RWPE2 (cell line): ENCODE results near the gene MAP3K7CL.

Experiments used
- ATAC-seq: fragments of 200-7000 bp; cut with Tn5 transposase; 3 replicates; pipeline ENCODE4 v1.9.1; 2021; ENCODE audit warnings: low read depth
- DNase-seq: peaks from one replicate; pipeline ENCODE4 v3.0.0-alpha.2; 2020; ENCODE audit warnings: low spot score
- H3K27ac ChIP-seq: fragments of 450-650 bp; 2 replicates; pipeline ENCODE4 v1.5.1; 2017; ENCODE audit warnings: mild to moderate bottlenecking; ENCODE audit not compliant: poor library complexity, severe bottlenecking
- H3K27me3 ChIP-seq: fragments of 250-450 bp; sonication (Bioruptor Pico); 2 replicates; pipeline ENCODE4 v1.5.1; 2021; ENCODE audit warnings: mild to moderate bottlenecking, moderate library complexity; ENCODE audit not compliant: insufficient read depth, poor library complexity, severe bottlenecking
- H3K36me3 ChIP-seq: fragments of 250-450 bp; sonication (Bioruptor Pico); 2 replicates; pipeline ENCODE4 v1.5.1; 2020; ENCODE audit warnings: low read depth, mild to moderate bottlenecking, moderate library complexity
- H3K4me1 ChIP-seq: fragments of 250-450 bp; sonication (Bioruptor Pico); 2 replicates; pipeline ENCODE4 v1.5.1; 2021; ENCODE audit warnings: mild to moderate bottlenecking, moderate library complexity; ENCODE audit not compliant: insufficient read depth, poor library complexity, severe bottlenecking
- H3K4me3 ChIP-seq: fragments of 250-450 bp; sonication (Bioruptor Pico); 2 replicates; pipeline ENCODE4 v1.5.1; 2021; ENCODE audit warnings: mild to moderate bottlenecking, moderate library complexity; ENCODE audit not compliant: severe bottlenecking
- H3K9me3 ChIP-seq: fragments of 250-450 bp; sonication (Bioruptor Pico); 2 replicates; pipeline ENCODE4 v1.5.1; 2021; ENCODE audit warnings: mild to moderate bottlenecking, moderate library complexity; ENCODE audit not compliant: severe bottlenecking
- CTCF ChIP-seq: fragments of 450-650 bp; IDR thresholded peaks from one replicate; pipeline ENCODE4 v1.5.1; 2017; ENCODE audit warnings: mild to moderate bottlenecking, moderate library complexity; ENCODE audit not compliant: poor library complexity, severe bottlenecking

MAP3K7CL gene

GRCh38 chr21:29125979-29126378 is 4.5 kb upstream of the MAP3K7CL start:
- TF ChIP-seq CTCF = no peak
- Histone ChIP-seq H3K4me1 (peaks cover 3% of the 10 kb centered on the region), H3K4me3 (no peak overlapping the region), H3K27me3 (no peaks in the 10 kb centered on the region), H3K27ac (no peak overlapping the region), H3K36me3 (no peaks in the 10 kb centered on the region), H3K9me3 (no peaks in the 10 kb centered on the region)
- no peak for DNase-seq
- ATAC-seq = no peak

DNA sequence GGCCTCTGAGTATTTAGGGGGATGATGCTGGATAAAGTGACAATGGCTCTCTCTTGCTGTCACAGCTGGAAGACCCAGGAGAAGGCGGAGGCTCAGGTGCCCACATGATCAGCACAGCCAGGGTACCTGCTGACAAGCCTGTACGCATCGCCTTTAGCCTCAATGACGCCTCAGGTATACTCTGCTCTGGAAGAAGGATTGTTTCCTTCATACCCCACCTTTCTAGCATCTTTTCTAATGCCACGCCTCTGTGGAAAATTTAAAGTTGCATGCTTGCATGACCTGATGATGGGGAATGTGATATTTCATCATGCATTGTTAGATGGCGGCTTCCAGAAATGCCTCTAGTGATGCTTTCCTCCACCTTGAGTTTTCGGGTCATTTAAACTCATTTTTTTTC is 2.8 kb downstream of the MAP3K7CL start:
- Histone ChIP-seq H3K9me3 (no peaks in the 10 kb centered on the region), H3K27ac (no peak overlapping the region), H3K27me3 (no peaks in the 10 kb centered on the region), H3K36me3 (no peaks in the 10 kb centered on the region), H3K4me1 (peaks cover 3% of the 10 kb centered on the region), H3K4me3 (no peak overlapping the region)
- ATAC-seq (no peak), DNase-seq (no peak)
- TF ChIP-seq CTCF = no peak

- Histone ChIP-seq H3K27ac (no peak overlapping the region), H3K9me3 (no peaks in the 10 kb centered on the region), H3K27me3 (no peaks in the 10 kb centered on the region), H3K4me3 (no peak overlapping the region), H3K4me1 (peaks cover 3% of the 10 kb centered on the region), H3K36me3 (no peaks in the 10 kb centered on the region)
- DNase-seq (no peak), ATAC-seq (no peak)
- no peak for TF ChIP-seq CTCF
Observed at GRCh38 chr21:29133796-29134195, 3.4 kb downstream of the MAP3K7CL start.

DNA sequence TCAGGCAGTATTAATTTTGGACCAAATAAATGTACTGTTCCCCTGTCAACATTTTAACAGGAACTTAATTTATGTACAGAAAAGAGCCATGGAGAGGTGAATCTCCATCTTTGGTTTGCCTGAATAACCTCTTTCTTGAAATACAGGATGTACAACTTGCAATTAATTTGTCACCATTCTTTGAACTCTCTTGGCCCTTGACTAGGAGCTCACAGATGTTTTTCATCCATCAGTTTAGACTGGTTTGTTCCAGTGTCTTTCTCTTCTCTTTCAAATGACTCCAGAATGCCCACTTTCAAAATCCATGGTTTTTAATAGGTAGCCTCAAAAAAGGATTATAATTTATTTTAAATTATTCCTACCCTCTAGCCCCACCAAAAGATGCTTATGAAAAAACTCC is 5.0 kb downstream of the MAP3K7CL start:
- ATAC-seq (no peak), DNase-seq (no peak)
- no peaks in the 10 kb centered on the region for H3K27me3 ChIP-seq
- H3K4me3 ChIP-seq = no peak overlapping the region
- no peaks in the 10 kb centered on the region for H3K9me3 ChIP-seq
- TF ChIP-seq CTCF = no peak
- H3K36me3 ChIP-seq = no peaks in the 10 kb centered on the region
- H3K4me1 ChIP-seq = no peaks in the 10 kb centered on the region
- no peak overlapping the region for H3K27ac ChIP-seq

- Histone ChIP-seq H3K36me3 (no peaks in the 10 kb centered on the region), H3K27ac (no peak overlapping the region), H3K27me3 (no peaks in the 10 kb centered on the region), H3K4me1 (no peaks in the 10 kb centered on the region), H3K4me3 (no peak overlapping the region), H3K9me3 (no peaks in the 10 kb centered on the region)
- no peak for TF ChIP-seq CTCF
- ATAC-seq (no peak), DNase-seq (no peak)
Observed at GRCh38 chr21:29136033-29136432, 5.6 kb downstream of the MAP3K7CL start.
